A549 treated with AZD9567 at 1 μM for 4 hours (cell line): ENCODE results near the gene MAGEA9B. TPM values are rescaled to one million over a fixed set of nuclear protein-coding genes. Genes with fewer than 3 reads are reported as not detected.

ENCODE experiments used
- total RNA-seq: library from RNA; stranded (reverse); fragments of 200-300 nt; extraction: Qiagen RNA extraction; gene quantifications from 5 replicates; pipeline ENCODE4 v1.2.3, GENCODE V29; 2022; ENCODE audit not compliant: insufficient read depth

The MAGEA9B gene
- not detected in 5 replicates for total RNA-seq

GRCh38 chrX:149587359-149587758 lies at the start of gene MAGEA9B:
TSS of gene MAGEA9B (minus strand) at chrX:149587459. CDS start at chrX:149583179, 4,280 bp downstream.

GRCh38 chrX:149631234-149632165 lies 44.2 kb upstream of the MAGEA9B start, which contains the start of gene TMEM185A:
TSS of gene TMEM185A (minus strand) at chrX:149631792. CDS start at chrX:149631580, 212 bp downstream.

GRCh38 chrX:149595214-149595613 lies 8.0 kb upstream of the MAGEA9B start, which contains the start of gene HSFX2:
TSS of gene HSFX2 (minus strand) at chrX:149595314. CDS start at chrX:149594700, 614 bp downstream.

GRCh38 chrX:149549701-149550100 lies 37.6 kb downstream of the MAGEA9B start, which contains the start of gene HSFX3:
TSS of gene HSFX3 (minus strand) at chrX:149549924. CDS start at chrX:149549852, 72 bp downstream.

GRCh38 chrX:149540621-149541520 lies 46.4 kb downstream of the MAGEA9B start, which contains the start of gene EOLA1:
TSS of gene EOLA1 (plus strand) at chrX:149541012. CDS start at chrX:149545631, 4,619 bp downstream.

Other genes with a start within 250 kb of the MAGEA9B start
- gene IDS, start 82.2 kb downstream of the MAGEA9B start, total RNA-seq, result 92.4 to 105 TPM (median 101 TPM) in 5 replicates
- gene EOLA1, start 46.4 kb downstream of the MAGEA9B start, total RNA-seq, result 12.9 to 21.2 TPM (median 20.6 TPM) in 5 replicates
- gene HSFX3, start 37.5 kb downstream of the MAGEA9B start, total RNA-seq, result not detected in 5 replicates
- gene HSFX2, start 7.9 kb upstream of the MAGEA9B start, total RNA-seq, result 0.08 to 0.19 TPM in 2 of 5 replicates, not detected in the others
- gene TMEM185A, start 44.3 kb upstream of the MAGEA9B start, total RNA-seq, result 28.0 to 33.4 TPM (median 30.5 TPM) in 5 replicates
- not detected in 5 replicates for gene MAGEA11, start 124.6 kb upstream of the MAGEA9B start, total RNA-seq
- 0.33 to 1.0 TPM (median 0.39 TPM) in 5 replicates for gene HSFX1, start 186.6 kb upstream of the MAGEA9B start, total RNA-seq
- not detected in 5 replicates for gene MAGEA9, start 194.5 kb upstream of the MAGEA9B start, total RNA-seq